Stimulated activated naive CD8-positive, alpha-beta T cell treated with anti-CD3 and anti-CD28 coated beads, Interleukin-15, amount 100 ng/mL, for 72 hours (primary cell): ENCODE measurements around the gene FRYL.

Experiments used
- ATAC-seq: fragments of 150-1000 bp; cut with Tn5 transposase; 2 replicates; pipeline ENCODE4 v1.10.0; 2021; ENCODE audit warnings: mild to moderate bottlenecking, moderate library complexity
- DNase-seq, 2 donors: peaks; one replicate each; pipeline ENCODE4 v3.0.0; 2021 to 2022
- H3K27ac Mint-ChIP-seq, 2 donors: one replicate each; pipeline ENCODE4 v1.8.0; 2022; ENCODE audit warnings: mild to moderate bottlenecking in 2 of 2, mixed read lengths in 2 of 2, moderate library complexity in 2 of 2
- H3K27me3 Mint-ChIP-seq: one replicate; pipeline ENCODE4 v1.8.0; 2022; ENCODE audit warnings: mixed read lengths
- H3K4me1 Mint-ChIP-seq: one replicate; pipeline ENCODE4 v1.8.0; 2022; ENCODE audit warnings: mild to moderate bottlenecking, mixed read lengths
- H3K4me3 Mint-ChIP-seq, 2 donors: one replicate each; pipeline ENCODE4 v1.8.0; 2022; ENCODE audit warnings: mild to moderate bottlenecking in 2 of 2, mixed read lengths in 2 of 2, moderate library complexity in 1 of 2
- H3K9me3 Mint-ChIP-seq, 2 donors: one replicate each; pipeline ENCODE4 v1.8.0; 2022; ENCODE audit warnings: mixed read lengths in 2 of 2

FRYL gene

GRCh38 chr4:48506716-48507115 lies 273.4 kb downstream of the FRYL start:
- peaks cover 6% of the 10 kb centered on the region for H3K4me1 Mint-ChIP-seq

DNA sequence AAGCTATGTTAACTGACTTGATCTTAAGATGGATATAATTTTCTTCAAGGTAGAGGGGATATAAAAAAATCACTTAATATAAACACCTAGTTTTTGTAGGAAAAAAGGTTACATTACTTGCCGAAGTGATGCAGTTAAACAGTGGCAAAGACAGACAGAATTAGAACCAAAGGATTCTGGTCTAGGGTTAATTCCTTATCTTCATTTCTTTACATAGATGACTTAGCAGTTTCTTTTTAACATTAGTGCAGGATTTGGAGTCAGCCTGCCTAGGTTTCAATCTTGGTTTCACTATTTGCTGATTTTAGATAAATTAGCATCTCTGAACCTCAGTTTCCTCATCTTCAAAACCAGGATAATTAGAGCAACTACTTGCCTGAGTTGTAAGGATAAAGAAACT lies 275.7 kb downstream of the FRYL start:
- peaks cover 10% of the 10 kb centered on the region for H3K4me1 Mint-ChIP-seq
- ATAC-seq (no peak), DNase-seq (no peak)
- H3K4me3 Mint-ChIP-seq = no peak overlapping the region
- no peaks in the 10 kb centered on the region for H3K9me3 Mint-ChIP-seq
- H3K27me3 Mint-ChIP-seq = no peaks in the 10 kb centered on the region
- H3K27ac Mint-ChIP-seq = no peak overlapping the region

More at GRCh38 chr4:48506716-48507115, 273.4 kb downstream of the FRYL start:
- no peak overlapping the region for H3K4me3 Mint-ChIP-seq
- H3K27me3 Mint-ChIP-seq = no peaks in the 10 kb centered on the region
- ATAC-seq (no peak), DNase-seq (no peak)
- no peaks in the 10 kb centered on the region for H3K9me3 Mint-ChIP-seq
- H3K27ac Mint-ChIP-seq = no peak overlapping the region

DNA sequence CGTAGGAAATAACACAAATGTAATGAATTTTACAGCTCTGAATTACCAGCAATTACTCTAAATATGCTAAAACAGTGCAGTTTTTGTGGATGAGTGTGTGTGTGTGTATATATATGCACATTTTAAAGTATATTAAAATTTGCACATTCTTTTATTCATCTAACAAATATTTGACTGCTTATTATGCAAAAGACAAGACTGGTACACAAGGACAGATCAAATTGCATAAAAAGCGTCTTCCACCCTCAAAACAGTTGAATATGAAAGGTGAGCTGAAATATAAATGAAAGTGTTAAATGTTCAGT lies 276.1 kb downstream of the FRYL start:
- peaks cover 14% of the 10 kb centered on the region for H3K4me1 Mint-ChIP-seq
- H3K27ac Mint-ChIP-seq = no peak overlapping the region
- no peak overlapping the region for H3K4me3 Mint-ChIP-seq
- DNase-seq (no peak), ATAC-seq (no peak)
- no peaks in the 10 kb centered on the region for H3K9me3 Mint-ChIP-seq
- H3K27me3 Mint-ChIP-seq = no peaks in the 10 kb centered on the region

DNA sequence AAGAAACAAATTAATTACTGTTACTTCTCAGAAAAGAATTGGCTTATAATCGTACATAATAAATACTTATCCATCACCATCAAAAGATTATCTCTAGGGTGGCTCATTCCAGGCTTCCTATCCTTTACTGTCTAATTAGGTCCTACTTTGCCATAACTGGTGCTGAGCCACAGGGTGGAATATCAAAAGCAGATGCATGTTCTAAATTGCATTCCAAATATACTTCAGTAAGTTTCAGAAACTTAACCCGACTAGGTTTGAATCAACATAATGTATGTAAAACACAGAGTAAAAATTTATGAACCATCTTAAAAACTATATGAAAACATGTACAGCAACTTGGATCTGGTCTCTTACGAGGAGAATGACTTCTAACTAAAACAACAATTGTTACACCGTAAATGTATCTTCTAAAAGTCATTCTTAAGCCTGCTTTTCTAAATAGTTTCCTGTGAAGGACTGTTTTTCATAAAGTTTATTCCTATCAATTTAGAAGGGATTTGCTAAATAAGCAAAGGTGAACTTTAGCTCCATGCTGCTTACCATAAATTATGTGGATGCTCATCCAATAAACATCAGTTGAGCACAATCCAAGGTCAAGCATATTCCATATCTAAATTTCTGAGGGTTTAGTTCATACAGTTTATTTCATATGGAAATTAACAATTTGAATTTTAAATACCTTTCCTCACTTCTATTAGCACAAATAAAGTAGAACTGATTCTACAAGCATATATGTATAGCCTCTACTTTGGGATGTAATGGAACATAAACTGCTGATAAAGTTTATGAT lies 276.6 kb downstream of the FRYL start:
- no peaks in the 10 kb centered on the region for H3K9me3 Mint-ChIP-seq
- peaks cover 17% of the 10 kb centered on the region for H3K4me1 Mint-ChIP-seq
- no peak overlapping the region for H3K4me3 Mint-ChIP-seq
- DNase-seq (no peak), ATAC-seq (no peak)
- no peaks in the 10 kb centered on the region for H3K27me3 Mint-ChIP-seq
- H3K27ac Mint-ChIP-seq = no peak overlapping the region

- DNase-seq (no peak), ATAC-seq (peak; percentile 79)
- H3K27ac Mint-ChIP-seq = peak overlapping the region; percentile 50 to 78
- H3K4me1 Mint-ChIP-seq = peaks cover 17% of the 10 kb centered on the region
- H3K27me3 Mint-ChIP-seq = no peaks in the 10 kb centered on the region
- peak overlapping the region; percentile 35 to 40 for H3K4me3 Mint-ChIP-seq
- H3K9me3 Mint-ChIP-seq = no peaks in the 10 kb centered on the region
These were observed 280.5 kb downstream of the FRYL start for GRCh38 chr4:48499551-48500066.

DNA sequence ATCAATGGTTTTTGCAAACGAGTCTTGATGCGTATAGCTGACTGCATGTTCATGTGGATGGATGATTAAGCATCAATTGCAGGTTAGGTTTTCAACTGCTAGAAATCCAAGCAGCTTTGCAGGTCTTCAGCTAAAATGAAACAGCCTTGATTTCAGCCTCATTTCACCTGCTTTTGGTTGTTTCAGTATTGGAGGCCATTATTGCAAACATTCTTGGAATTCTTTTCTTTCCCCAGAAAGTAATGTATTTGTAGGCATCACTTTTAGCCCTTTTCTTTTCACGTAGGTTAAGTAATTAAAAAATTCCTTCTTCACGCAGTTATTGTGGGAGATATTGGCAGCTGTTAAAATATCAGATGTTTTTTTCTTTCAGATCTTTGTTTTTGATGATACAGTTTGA lies 281.2 kb downstream of the FRYL start:
- ATAC-seq (no peak), DNase-seq (no peak)
- Mint-ChIP-seq H3K27me3 (no peaks in the 10 kb centered on the region), H3K9me3 (no peaks in the 10 kb centered on the region), H3K4me1 (peaks cover 11% of the 10 kb centered on the region), H3K4me3 (peak overlapping the region; percentile 35 to 40), H3K27ac (no peak overlapping the region)

GRCh38 chr4:48495941-48496340 lies 284.1 kb downstream of the FRYL start:
- DNase-seq (no peak), ATAC-seq (no peak)
- peaks cover 11% of the 10 kb centered on the region for H3K4me1 Mint-ChIP-seq
- H3K9me3 Mint-ChIP-seq = no peaks in the 10 kb centered on the region
- H3K27ac Mint-ChIP-seq = no peak overlapping the region
- H3K4me3 Mint-ChIP-seq = no peak overlapping the region
- H3K27me3 Mint-ChIP-seq = peaks cover 19% of the 10 kb centered on the region

- Mint-ChIP-seq H3K27ac (no peak overlapping the region), H3K4me3 (no peak overlapping the region), H3K27me3 (peaks cover 36% of the 10 kb centered on the region), H3K4me1 (peaks cover 6% of the 10 kb centered on the region), H3K9me3 (no peaks in the 10 kb centered on the region)
- ATAC-seq = no peak
- no peak for DNase-seq
These were observed 286.5 kb downstream of the FRYL start for GRCh38 chr4:48493452-48494100.

DNA sequence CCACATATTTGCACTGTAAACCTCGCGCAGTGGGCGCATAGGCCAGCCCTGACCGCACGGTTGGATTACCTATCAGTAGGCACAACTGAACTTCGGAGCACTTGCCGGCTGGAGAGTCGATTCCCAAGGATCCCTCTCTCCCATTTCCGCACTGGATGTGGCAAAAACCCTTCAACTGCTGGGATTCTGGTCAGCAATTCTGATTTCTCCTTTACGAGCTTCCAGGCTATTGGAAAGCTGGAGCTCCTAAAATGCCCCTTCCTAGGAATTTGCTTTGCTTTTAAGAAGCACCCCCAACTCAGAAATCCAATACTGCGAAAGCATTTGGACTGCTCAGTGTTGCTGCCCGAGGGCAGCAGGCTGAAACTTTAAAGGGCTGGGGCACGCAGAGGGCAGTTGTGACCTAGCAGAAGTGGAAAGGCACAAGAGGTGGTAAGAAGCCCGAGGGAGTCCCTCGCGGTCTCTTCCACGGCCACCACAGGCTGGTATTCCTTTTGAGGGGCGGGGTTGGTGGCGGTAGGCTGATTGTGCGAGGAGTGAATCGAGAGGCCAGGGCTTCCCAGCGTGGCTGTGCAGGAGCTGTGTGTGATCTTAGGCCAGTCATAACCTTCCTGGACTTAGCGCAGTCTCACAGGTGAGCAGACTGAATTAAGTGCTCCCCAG lies 288.4 kb downstream of the FRYL start:
- H3K4me3 Mint-ChIP-seq = peak overlapping the region in 1 of 2 donors; percentile 35
- no peak for ATAC-seq
- peaks cover 55% of the 10 kb centered on the region for H3K27me3 Mint-ChIP-seq
- no peak for DNase-seq
- no peak overlapping the region for H3K27ac Mint-ChIP-seq
- no peaks in the 10 kb centered on the region for H3K9me3 Mint-ChIP-seq
- peaks cover 6% of the 10 kb centered on the region for H3K4me1 Mint-ChIP-seq

DNA sequence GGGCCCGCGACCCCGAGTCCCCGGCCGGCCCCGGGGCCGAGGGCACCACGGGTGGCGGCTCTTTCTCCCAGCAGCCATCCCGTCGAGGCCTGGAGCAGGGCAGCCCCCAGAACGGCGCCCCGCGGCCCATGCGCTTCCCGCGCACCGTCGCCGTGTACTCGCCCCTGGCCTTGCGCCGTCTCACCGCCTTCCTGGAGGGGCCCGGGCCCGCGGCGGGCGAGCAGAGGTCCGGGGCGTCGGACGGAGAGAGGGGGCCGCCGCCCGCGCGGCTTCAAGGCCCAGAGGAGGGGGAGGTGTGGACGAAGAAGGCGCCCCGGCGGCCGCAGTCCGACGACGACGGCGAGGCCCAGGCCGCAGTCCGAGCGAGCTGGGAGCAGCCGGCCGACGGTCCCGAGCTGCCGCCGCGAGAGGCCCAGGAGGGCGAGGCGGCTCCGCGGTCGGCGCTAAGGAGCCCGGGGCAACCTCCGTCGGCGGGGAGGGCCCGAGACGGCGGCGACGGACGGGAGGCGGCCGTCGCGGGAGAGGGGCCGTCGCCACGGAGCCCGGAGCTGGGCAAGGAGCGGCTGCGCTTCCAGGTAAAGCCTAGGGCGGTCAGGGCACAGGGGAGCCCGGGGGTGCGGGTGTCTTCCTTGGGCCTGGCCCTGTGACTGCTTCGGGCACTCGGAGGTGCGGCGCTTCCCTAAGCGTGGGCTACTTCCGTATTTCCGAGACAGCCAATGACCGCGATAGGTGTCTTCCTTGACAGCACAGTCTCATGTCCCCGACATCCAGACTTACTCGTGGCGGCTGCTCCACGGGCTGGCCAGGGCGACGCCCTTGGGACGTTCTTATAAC lies 289.2 kb downstream of the FRYL start:
- ATAC-seq (peak; percentile 46), DNase-seq (no peak)
- Mint-ChIP-seq H3K9me3 (no peaks in the 10 kb centered on the region), H3K4me3 (peak overlapping the region in 1 of 2 donors; percentile 35), H3K4me1 (peaks cover 6% of the 10 kb centered on the region), H3K27ac (no peak overlapping the region), H3K27me3 (peaks cover 56% of the 10 kb centered on the region)

DNA sequence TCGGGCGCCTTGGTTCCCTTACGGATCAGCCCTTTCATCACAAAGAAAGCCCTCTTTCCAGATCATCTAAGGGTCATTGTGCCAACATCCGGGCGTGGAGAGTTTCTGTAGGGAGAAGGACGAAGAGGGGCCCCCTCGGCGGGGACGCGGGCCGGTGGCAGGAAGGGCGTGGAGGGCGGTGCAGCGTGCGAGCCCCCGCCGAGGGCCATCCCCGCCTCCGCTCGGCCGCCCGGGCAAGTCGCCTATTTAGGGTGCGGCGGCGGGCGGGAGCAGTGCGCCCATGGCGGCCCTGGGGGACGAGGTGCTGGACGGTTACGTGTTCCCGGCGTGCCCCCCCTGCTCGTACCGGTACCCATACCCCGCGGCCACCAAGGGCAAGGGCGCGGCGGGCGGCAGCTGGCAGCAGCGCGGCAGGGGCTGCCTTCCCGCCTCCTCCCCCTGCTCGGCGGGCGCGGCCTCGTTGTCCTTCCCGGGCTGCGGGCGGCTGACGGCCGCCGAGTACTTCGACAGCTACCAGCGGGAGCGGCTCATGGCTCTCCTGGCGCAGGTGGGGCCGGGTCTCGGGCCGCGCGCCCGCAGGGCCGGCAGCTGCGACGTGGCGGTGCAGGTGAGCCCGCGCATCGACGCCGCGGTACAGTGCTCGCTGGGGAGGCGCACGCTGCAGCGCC lies 289.9 kb downstream of the FRYL start, which contains the start of gene ZAR1:
TSS of gene ZAR1 (plus strand) at position 241 of the 668 bp plus-strand sequence. CDS start at position 281, 40 bp downstream.
- Mint-ChIP-seq H3K4me1 (peaks cover 6% of the 10 kb centered on the region), H3K9me3 (no peaks in the 10 kb centered on the region), H3K27me3 (peaks cover 64% of the 10 kb centered on the region), H3K27ac (no peak within 1 kb of the TSS), H3K4me3 (peak within 1 kb of the TSS; percentile 75 to 77)
- ATAC-seq (peak; percentile 62), DNase-seq (no peak)

GRCh38 chr4:48489683-48490011 lies 290.4 kb downstream of the FRYL start:
- ATAC-seq (no peak), DNase-seq (no peak)
- Mint-ChIP-seq H3K4me1 (peaks cover 11% of the 10 kb centered on the region), H3K27ac (no peak overlapping the region), H3K9me3 (no peaks in the 10 kb centered on the region), H3K27me3 (peaks cover 69% of the 10 kb centered on the region), H3K4me3 (peak overlapping the region; percentile 75 to 77)

- Mint-ChIP-seq H3K27me3 (peaks cover 83% of the 10 kb centered on the region), H3K27ac (no peak overlapping the region)
These were observed 295.4 kb downstream of the FRYL start for GRCh38 chr4:48484494-48485168.

DNA sequence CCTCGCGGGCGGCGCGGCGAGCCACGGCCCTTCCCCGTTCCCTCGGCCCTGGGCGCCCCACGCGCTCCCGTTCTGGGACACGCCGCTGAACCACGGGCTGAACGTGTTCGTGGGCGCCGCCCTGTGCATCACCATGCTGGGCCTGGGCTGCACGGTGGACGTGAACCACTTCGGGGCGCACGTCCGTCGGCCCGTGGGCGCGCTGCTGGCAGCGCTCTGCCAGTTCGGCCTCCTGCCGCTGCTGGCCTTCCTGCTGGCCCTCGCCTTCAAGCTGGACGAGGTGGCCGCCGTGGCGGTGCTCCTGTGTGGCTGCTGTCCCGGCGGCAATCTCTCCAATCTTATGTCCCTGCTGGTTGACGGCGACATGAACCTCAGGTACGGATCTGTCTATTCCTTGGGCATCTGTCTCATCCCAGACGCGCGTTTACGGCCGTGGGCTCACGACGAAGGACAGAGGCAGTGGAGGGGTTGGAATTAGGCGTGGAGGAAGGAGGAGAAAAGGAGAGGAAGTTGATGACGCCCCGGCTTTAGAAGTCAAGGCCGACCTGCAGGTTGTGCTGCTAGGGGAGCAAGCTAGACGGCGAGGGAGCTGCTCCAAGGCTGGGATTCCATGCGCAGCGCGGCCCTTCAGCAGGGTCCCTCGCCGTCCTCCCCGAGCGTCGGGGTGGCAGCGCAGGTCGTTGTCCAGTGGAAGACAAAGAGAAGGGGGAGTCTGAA lies 296.1 kb downstream of the FRYL start:
- H3K27ac Mint-ChIP-seq = no peak overlapping the region
- H3K9me3 Mint-ChIP-seq = no peaks in the 10 kb centered on the region
- DNase-seq = no peak
- H3K27me3 Mint-ChIP-seq = peaks cover 76% of the 10 kb centered on the region
- peak overlapping the region; percentile 52 to 81 for H3K4me3 Mint-ChIP-seq
- H3K4me1 Mint-ChIP-seq = peaks cover 14% of the 10 kb centered on the region
- ATAC-seq = peak; percentile 71

More at GRCh38 chr4:48484494-48485168, 295.4 kb downstream of the FRYL start:
- DNase-seq (no peak), ATAC-seq (no peak)
- no peaks in the 10 kb centered on the region for H3K9me3 Mint-ChIP-seq
- H3K4me3 Mint-ChIP-seq = peak overlapping the region; percentile 52 to 81
- peaks cover 17% of the 10 kb centered on the region for H3K4me1 Mint-ChIP-seq
